GM18505 (cell line): ENCODE measurements around the gene NKAIN1.
"Not testable (repeated sequence)": the region's sequence is repeated elsewhere in the genome, so short reads cannot be mapped to it uniquely, and the experiment has no call there.

Source experiments
- ATAC-seq: cut with Tn5 transposase; IDR thresholded peaks from one replicate; pipeline ENCODE4 v1.9.1; 2021; ENCODE audit not compliant: unreplicated experiment
- POLR2A ChIP-seq: IDR thresholded peaks from 4 replicates; pipeline ENCODE4 v1.6.1; 2011; ENCODE audit warnings: borderline replicate concordance; ENCODE audit not compliant: insufficient read depth, insufficient read length; ENCODE audit errors: extremely low read depth

NKAIN1 gene

DNA sequence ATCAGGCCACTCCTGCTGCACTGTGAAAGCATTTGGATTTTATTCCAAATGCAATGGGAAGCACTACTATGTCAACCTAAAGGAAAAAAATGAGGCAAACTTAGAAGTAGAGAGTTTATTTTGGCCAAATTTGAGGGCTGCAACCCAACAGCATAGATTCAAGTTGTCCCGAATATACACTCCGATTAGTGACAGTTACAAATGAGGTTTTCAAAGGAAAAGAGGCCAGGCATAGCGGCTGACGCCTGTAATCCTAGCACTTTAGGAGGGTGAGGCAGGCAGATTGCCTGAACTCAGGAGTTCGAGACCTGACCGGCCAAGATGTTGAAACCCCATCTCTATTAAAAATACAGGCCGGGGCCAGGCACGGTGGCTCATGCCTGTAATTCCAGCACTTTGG lies 95.2 kb downstream of the NKAIN1 start:
- no peak for TF ChIP-seq POLR2A
- ATAC-seq = no peak

DNA sequence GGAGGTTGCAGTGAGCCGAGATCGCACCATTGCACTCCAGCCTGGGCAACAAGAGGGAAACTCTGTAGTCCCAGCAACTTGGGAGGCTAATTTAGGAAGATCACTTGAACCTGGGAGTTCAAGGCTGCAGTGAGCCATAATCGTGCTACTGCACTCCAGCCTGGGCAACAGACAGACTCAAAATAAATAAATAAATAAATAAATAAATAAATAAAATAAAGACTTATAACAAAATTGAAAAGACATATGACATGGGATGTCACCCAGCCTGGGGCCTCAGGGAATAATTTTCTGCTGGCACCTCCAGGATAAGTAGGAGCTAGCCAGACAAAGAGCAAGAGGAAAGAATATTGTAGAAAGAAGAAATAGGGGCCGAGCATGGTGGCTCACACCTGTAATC lies 96.2 kb downstream of the NKAIN1 start:
- TF ChIP-seq POLR2A = no peak
- ATAC-seq = no peak

DNA sequence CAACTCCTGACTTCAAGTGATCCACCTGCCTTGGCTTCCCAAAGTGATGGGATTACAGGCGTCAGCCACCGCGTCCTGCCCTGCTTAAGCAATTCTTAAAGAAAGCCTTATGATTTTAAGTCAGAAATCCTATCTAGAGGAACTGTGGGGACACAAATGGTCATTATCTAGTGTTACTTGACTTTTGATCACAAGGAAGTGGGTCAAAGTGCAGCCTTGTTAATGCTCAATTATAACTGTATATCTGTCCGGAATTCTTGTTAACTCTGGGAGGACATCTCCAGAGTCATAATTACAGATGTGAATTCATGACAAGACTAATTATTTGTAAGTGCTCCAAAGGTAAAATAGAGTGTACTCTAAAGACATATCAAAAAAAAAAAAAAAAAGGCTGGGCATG lies 97.3 kb downstream of the NKAIN1 start:
- no peak for TF ChIP-seq POLR2A
- ATAC-seq = no peak

DNA sequence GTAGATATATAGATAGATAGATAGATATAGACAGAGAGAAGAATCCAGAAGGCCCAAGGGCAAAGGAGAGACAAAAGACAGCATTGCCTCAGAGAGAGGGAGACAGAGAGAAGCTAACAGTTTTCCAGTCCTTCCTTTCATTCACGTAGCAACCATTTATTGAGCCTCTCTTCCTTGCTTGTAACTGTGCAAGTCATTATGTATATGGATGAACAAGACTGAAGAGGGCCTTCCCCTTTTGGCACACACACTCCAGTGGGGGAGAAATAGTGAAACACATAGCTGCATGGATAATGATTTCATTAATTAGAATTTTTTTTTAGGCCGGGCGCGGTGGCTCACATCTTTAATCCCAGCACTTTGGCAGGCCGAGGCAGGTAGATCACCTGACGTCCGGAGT lies 99.4 kb downstream of the NKAIN1 start:
- no peak for ATAC-seq
- no peak for TF ChIP-seq POLR2A

DNA sequence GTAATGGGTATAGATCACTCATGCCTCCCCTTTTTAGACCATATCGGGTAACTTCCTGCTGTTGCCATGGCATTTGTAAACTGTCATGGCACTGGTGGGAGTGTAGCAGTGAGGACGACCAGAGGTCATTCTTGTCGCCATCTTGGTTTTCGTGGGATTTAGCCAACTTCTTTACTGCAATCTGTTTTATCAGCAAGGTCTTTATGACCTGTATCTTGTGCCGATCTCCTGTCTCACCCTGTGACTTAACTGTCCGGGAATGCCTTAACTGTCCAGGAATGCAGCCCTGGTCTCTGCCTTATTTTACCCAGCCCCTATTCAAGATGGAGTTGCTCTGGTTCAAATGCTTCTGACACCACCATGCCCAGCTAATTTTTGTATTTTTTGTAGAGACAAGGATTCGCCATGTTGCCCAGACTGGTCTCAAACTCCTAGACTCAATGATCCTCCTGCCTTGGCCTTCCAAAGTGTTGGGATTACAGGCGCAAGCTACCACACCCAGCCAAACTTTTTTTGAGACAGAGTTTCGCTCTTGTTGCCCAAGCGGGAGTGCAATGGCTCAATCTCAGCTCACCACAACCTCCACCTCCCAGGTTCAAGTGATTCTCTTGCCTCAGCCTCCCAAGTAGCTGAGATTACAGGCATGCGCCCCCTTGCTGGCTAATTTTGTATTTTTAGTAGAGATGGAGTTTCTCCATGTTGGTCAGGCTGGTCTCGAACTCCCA lies 100.7 kb downstream of the NKAIN1 start:
- ATAC-seq = not testable (repeated sequence)

DNA sequence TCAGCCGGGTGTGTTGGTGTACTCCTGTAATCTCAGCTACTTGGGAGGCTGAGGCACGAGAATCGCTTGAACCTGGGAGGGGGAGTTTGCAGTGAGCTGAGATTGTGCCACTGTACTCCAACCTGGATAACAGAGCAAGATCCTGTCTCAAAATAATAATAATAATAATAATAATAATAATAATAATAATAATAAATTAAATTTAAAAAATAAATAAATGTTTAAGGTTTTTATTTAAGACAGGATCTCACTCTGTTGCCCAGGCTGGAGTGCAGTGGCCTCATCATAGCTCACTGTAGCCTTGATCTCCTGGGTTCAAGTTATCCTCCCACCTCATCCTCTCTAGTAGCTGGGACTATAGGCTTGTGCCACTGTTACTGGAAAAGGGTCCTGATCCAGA lies 101.8 kb downstream of the NKAIN1 start:
- ATAC-seq = not testable (repeated sequence)

DNA sequence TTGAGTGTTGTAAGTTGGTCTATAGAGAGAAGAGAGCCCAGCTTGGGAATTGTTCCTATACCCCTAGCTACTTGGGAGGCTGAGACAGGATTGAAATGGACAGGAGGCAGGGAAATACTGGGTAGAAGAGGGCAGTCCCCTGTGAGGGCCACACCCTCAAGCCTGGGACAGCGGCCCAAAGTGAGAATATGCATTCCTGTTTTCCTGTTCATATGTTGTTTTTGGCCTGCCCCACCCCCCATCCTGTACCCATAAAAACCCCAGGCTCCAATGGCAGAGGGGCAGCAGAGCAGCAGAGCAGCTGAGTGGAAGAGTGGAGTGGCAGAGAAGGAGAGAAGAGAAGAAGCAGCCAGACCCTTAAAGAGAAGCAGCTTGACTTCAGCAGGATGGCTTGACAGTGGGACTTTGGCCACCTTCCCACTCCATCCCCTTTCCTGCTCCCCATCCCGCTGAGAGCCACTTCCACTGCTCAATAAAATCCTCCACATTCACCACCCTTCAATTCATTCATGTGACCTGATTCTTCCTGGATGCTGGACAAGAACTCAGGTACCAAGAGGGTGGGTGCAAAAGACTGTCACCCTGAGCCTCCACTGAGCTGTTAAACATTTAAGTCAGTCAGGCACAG lies 103.6 kb downstream of the NKAIN1 start:
- TF ChIP-seq POLR2A = no peak

DNA sequence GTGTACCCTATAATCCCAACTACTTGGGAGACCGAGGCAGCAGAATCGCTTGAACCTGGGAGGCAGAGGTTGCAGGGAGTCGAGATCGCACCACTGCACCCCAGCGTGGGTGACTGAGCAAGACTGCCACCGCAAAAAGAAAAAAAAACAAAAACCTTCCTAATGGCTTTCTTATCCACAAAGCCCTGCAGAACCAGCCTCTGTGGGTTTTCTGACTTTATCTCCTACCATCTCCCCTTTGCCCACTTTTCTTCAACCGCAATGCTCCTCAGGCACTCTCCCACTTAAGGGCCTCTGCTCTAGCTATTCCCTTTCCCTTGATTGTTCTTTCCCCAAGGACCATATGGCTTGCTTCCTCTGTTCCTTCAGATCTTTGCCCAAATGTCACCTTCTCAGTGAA lies 106.3 kb downstream of the NKAIN1 start:
- ATAC-seq = no peak
- TF ChIP-seq POLR2A = no peak

More for the DNA sequence above, 103.6 kb downstream of the NKAIN1 start:
- ATAC-seq = no peak
